ENCODE measurements around the gene ADIPOQ.
"Not testable (repeated sequence)": the region's sequence is repeated elsewhere in the genome, so short reads cannot be mapped to it uniquely, and the experiment has no call there.

Gene ADIPOQ

DNA sequence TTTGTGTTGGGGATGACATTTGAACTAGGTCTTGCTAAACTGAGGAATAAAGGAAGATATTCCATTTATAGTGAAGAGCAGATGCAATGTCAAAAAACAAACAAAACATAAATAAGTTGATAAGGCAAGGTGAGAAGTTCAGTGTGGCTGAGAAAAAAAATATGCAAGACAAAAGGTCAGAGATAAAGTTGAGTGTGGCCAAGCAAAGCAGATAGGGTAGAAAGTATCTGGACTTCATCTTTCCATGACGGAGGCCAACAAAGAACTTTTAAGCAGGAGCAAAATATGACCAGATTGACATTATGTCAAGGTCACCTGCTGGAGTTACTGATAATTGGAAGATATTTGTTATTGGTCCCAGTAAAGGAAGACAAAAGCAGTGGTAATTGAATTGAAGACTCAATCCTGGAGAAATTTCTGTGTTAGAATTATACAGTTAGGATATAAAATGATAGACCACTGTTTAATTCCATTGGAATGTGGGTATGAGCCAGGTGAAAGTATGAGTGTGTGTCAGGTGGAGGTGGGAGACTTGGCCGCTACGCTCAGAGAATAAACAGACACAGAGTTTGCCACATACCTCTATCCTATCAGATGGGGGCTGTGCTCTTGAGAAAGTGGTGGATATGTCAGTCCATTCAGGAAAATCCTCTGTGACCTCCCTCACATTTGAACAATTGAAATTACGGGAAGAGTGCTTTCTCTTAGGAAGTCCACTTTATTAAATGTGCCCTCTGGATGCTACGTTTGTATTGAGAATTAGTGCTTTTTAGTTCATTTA is 28.1 kb downstream of the ADIPOQ start:
- no peak for DNase-seq (ENCODE audit: low spot score)

DNA sequence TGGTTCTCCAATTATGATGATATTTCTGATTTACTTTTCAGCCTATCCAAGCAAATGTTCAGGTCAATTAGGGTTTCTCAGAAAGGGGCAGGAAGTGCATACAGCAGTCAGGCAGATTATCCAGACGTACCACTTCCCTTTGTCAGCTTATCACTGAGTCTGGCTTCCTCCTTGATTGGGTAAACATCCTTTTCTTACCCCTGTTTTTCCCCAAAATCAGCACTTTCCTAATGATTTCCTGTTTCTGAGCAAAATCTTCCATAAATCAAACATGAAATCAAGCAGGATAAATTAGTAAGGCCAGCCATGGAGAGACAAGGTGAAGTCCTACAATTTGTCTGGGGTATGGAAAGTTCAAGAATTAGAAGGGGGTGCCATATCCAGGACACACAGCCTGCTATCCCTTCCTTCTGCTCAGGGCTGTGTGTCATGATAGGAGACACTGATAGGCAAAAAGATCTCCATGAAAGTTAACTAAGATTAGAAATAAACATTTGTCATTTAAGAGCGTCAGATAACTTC is 29.0 kb downstream of the ADIPOQ start:
- DNase-seq (ENCODE audit: low spot score) = no peak

DNA sequence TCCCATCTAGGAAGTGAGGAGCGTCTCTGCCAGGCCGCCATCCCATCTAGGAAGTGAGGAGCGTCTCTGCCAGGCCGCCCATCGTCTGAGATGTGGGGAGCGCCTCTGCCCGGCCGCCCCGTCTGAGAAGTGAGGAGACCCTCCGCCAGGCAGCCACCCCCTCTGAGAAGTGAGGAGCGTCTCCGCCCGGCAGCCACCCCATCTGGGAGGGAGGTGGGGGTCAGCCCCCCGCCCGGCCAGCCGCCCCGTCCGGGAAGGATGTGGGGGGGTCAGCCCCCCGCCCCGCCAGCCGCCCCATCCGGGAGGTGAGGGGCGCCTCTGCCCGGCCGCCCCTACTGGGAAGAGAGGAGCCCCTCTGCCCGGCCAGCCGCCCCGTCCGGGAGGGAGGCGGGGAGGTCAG is 31.3 kb downstream of the ADIPOQ start:
- DNase-seq (ENCODE audit: low spot score) = not testable (repeated sequence)

DNA sequence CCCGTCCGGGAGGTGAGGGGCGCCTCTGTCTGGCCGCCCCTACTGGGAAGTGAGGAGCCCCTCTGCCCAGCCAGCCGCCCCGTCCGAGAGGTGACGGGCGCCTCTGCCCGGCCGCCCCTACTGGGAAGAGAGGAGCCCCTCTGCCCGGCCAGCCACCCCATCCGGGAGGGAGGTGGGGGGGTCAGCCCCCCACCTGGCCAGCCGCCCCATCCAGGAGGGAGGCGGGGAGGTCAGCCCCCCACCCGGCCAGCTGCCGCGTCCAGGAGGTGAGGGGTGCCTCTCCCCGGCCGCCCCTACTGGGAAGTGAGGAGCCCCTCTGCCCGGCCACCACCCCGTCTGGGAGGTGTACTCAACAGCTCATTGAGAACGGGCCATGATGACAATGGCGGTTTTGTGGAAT is 31.7 kb downstream of the ADIPOQ start:
- DNase-seq (ENCODE audit: low spot score) = not testable (repeated sequence)

DNA sequence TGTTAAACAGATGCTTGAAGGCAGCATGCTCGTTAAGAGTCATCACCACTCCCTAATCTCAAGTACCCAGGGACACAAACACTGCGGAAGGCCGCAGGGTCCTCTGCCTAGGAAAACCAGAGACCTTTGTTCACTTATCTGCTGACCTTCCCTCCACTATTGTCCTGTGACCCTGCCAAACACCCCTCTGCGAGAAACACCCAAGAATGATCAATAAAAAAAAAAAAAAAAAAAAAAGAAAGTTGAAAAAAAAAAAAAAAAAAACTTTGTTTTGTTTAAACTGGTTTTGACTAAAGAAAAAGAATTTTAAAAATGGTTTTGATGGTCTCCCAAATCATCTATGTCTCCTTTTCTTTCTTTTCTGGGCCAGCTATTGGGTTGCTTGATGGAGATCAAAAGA is 32.3 kb downstream of the ADIPOQ start:
- not testable (repeated sequence) for DNase-seq (ENCODE audit: low spot score)

DNA sequence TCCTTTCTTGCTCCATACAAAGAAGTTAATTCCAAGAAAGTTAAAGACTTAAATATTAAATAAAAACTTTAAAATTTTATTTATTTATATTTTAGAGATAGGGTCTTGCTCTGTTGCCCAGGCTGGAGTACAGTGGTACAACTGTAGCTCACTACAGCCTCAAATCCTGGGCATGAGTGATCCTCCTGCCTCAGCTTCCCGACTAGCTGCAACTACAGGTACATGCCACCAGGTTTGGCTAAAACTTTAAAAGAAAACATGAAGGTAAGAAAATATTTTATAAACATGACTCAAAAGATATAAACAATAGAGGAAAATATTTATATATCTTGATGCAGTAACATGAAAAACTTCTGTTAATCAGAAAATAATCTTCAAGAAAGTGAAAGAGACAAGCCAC is 33.2 kb downstream of the ADIPOQ start:
- no peak for DNase-seq (ENCODE audit: low spot score)

DNA sequence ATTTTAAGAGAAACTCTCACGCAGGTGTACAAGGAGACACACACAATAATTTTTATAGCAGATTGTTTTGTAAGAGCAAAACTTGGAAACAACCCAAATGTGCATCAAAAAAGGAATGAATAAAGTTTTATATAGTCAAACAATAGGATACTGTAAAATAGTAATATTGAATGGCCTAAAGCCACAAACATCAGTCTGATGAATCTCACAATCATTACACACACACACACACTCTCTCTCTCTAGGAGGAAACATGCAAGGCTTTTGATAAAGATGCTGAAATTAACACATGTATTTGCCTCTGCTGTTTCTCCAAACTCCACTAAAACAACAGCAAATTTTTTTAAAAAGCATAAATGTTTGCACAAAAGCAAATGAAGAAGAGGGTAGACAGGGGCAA is 37.3 kb downstream of the ADIPOQ start:
- DNase-seq (ENCODE audit: low spot score) = no peak

DNA sequence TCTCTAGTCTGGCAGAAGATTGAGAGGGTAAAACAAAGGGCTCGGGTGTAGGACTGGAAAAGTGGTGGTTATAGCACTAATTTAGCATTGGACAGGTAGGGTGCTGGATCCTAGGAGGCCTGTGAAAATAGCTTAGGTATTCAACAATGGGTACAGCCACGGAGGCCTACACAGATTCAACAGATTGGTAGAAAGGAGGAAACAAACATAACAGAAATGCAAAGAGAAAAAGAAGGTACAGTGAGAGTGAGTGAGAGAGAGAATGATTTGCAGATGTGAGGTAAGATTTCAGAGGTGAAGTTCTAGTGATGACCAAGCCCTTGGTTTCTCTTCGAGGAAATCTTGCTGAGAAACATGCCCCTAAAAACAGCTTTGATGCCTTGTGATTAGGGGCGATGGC is 37.9 kb downstream of the ADIPOQ start:
- DNase-seq (ENCODE audit: low spot score) = no peak

DNA sequence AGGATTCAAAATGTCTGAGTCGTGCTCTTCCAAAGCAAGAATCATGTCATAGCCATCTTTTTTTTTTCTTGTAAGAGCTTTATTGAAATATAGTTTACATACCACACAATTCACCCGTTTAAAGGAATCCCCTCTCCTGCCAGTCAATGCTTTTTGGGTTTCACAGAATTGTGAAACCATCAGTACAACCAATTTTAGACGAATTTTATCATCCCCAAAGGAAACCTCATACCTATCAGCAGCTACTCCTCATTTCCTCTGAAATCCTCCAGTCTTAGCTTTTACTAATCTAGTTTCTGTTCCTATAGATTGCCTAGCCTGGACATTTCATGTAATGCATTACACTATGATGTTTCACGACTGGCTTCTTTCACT is 39.6 kb downstream of the ADIPOQ start:
- DNase-seq (ENCODE audit: low spot score) = no peak

DNA sequence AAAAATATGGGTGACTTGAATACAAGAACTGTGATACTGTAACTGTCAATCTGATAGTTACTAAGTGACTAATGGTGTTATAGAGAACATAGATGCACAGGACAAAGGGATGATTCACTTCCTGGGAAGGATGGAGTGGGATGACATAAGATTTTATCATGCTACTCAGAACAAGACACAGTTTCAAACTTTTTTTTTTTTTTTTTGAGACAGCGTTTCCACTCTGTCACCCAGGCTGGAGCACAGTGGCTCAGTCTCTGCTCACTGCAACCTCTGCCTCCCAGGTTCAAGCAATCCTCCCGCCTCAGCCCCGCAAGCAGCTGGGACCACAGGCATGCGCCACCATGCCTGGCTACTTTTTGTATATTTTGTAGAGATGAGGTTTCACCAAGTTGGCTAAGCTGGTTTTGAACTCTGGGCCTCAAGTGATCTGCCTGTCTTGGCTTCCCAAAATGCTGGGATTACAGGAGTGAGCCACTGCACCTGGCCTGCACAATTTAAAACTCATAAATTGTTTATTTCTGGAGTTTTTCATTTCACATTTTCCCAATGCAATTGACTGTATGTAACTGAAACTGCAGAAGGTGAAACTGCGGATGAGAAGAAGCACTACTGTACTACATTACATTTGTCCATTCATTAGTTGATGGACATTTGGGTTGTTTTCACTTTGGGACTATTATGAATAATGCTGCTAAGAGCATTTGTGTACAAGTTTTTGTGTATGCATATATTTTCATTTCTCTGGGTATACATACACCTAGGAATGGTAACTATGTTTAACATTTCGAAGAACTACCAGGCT is 40.6 kb downstream of the ADIPOQ start:
- DNase-seq (ENCODE audit: low spot score) = peak; percentile 28

DNA sequence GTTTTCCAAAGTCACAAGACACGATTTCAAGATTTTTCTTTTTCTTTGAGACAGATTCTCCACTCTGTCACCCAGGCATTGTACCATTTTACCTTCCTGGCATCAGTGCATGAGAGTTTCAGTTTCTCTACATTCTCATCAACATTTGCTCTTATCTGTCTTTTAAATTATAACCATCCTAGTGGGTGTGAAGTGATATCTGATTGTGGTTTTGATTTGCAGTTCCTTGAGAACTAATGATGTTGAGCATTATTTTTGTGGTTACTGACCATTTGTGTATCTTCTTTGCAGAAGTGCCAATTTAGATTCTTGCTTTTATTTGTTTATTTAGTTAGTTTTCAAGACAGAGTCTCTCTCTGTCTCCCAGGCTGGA is 41.2 kb downstream of the ADIPOQ start:
- no peak for DNase-seq (ENCODE audit: low spot score)

DNA sequence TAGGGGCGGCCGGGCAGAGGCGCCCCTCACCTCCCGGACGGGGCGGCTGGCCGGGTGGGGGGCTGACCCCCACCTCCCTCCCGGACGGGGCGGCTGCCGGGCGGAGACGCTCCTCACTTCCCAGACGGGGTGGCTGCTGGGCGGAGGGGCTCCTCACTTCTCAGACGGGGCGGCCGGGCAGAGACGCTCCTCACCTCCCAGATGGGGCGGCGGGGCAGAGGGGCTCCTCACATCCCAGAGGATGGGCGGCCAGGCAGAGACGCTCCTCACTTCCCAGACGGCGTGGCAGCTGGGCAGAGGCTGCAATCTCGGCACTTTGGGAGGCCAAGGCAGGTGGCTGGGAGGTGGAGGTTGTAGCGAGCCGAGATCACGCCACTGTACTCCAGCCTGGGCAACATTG is 42.4 kb downstream of the ADIPOQ start:
- DNase-seq (ENCODE audit: low spot score) = not testable (repeated sequence)

DNA sequence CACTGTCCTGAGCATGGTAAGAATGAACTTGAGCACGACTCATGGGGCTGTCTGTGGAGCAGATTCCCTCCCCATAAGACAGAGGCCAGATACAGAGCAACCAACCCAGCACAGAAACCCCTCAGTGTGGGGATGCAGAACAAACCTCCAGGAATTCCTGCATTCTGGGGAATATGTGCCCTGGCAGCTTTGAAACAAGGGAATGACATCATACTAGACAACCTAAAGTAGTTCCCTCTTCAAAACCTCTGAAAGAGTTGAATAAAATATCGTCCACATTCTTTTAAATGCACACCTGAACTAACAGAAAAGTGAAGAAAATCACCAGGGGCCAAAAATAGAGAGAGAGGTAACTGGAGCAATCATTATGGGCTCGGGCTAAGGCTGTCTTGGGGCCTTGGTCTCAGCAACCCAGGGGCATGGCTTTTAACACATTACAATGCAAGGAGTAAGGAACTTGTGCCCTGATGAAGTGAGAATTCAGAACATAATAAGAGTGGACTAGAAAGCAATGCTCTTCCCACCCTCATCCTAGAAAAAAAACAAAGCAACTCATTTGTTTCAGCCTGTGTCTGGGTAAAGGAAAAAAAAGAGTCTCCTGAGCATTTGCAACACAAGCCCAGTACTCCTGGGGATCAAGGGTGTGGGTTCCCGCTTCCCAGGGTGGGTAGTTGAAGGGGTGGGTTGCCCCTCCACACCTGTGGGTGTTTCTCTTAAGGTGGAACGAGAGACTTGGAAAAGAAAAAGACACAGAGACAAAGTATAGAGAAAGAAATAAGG is 43.9 kb downstream of the ADIPOQ start:
- DNase-seq (ENCODE audit: low spot score) = no peak

DNA sequence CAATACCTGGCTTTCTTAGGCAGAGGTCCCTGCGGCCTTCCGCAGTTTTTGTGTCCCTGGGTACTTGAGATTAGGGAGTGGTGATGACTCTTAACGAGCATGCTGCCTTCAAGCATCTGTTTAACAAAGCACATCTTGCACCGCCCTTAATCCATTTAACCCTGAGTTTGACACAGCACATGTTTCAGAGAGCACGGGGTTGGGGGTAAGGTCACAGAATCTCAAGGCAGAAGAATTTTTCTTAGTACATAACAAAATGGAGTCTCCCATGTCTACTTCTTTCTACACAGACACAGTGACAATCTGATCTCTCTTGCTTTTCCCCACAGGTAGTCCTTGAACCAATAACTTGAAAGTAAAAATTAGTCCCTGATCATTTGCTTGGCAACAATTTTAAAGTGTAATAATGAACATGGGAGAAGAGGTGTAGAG is 45.0 kb downstream of the ADIPOQ start:
- not testable (repeated sequence) for DNase-seq (ENCODE audit: low spot score)

DNA sequence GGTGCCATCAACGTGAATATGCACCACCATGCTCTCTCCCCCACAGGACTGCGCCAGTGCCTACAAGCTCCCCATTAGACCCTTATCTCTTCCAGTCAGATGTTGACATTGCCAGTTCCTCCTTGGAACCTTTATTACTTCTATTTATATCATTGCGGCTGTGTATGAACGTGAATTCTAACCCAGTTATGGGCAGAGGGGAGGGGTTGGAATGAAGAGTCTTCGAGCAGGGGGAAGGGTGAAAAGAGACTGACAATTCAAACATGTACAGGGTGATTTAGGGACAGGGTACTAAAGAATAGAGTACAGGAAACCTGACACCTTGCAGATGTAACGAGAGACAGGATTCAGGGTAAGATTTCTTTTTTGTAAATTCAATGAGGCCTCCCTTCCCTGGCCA is 46.1 kb downstream of the ADIPOQ start:
- DNase-seq (ENCODE audit: low spot score) = peak; percentile 63

DNA sequence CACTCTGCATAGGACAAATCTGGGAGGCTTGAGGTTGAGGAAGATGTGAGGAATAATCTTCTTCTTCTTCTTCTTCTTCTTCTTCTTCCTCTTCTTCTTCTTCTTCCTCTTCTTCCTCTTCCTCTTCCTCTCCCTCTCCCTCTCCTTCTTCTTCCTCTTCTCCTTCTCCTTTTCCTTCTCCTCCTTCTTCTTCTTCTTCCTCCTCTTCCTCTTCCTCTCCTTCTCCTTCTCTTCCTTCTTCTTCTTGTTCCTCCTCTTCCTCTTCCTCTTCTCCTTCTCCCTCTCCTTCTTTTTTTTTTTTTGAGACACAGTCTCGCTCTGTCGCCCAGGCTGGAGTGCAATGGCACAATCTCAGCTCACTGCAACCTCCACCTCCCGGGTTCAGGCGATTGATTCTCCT is 47.2 kb downstream of the ADIPOQ start:
- DNase-seq (ENCODE audit: low spot score) = not testable (repeated sequence)

DNA sequence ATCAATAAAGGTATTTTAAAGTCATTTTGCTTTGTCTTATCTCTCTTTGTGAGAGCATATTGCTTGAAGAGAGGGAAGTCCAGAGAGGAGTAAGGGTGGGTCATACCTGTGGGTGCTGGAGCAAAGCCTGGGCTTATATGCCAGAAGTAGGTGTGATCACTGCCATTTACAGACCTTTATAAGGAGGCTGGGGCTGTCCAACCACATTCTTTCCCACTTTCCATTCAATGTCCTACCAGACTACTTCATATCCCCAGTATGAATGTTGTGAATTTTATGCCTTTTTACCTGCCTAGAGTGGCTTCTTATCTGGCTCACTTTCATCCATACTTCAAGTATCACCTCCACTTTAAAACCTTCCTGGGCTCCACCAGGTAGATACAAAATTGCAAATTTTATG is 48.4 kb downstream of the ADIPOQ start:
- no peak for DNase-seq (ENCODE audit: low spot score)

DNA sequence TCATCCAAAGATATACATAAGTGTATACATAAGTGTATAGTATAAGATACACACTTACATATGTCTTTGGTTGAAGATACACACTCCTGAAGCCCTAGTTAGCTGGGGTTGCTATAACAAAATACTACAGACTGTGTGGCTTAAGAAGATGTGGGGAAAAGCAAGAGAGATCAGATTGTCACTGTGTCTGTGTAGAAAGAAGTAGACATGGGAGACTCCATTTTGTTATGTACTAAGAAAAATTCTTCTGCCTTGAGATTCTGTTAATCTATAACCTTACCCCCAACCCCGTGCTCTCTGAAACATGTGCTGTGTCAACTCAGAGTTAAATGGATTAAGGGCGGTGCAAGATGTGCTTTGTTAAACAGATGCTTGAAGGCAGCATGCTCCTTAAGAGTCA is 50.6 kb downstream of the ADIPOQ start:
- not testable (repeated sequence) for DNase-seq (ENCODE audit: low spot score)

DNA sequence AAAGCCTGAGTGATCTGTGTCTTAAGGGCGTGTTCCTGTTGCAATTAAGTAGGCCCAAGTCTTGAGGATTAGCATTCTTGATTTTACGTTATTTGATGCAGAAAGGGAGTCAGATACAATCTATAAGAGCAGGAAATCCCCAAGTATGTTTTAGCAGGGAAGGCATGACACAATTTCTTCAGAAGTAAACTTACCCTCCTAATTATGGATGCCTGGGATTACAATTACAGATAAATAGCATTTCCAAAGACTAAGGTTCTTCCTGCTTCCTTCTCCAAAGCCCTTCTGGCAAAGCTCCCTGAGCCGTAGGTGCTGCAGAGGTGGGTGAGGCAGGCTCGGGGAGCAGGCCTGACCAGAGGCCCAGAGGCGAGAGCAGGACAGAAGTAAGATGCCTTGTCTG is 52.9 kb downstream of the ADIPOQ start:
- no peak for DNase-seq (ENCODE audit: low spot score)

DNA sequence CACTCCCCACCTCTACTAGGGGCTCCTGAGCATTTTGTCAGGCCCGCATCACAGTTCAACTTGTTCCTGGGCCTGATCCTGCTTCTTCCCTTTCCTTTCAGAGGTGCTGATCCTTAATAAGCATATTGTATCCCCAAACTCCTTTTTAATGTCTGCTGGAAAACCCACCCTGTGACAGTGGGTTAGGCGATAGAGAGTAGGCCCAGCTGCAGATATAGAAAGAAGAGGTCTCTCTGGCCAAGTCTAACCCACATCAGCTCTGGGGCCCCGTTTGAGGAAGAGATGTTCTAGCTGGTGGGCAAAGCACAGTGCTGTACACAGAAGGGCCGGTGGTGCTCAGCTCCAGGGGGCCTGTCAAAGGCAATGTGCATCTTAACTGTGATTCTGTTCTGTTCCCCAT is 53.5 kb downstream of the ADIPOQ start:
- DNase-seq (ENCODE audit: low spot score) = no peak

DNA sequence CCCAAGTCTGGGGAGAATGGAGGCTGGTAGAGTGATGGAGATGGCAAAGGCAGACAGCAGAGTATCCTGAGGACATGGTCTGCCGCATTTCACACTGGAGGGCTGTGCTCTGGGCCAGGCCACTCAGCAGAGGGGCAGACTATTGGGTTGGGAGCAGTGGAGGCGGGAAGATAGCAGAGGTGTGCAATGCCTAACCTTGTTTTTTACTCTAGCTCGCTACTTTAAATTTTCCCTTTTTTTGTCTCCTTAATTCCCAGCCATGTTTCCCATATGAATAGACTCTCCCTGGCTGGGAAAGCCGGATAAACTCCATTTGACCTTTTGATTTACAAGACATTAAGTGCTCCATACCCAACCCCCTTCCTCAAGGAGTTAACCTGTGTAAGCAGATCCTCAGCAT is 54.4 kb downstream of the ADIPOQ start:
- DNase-seq (ENCODE audit: low spot score) = peak; percentile 59

DNA sequence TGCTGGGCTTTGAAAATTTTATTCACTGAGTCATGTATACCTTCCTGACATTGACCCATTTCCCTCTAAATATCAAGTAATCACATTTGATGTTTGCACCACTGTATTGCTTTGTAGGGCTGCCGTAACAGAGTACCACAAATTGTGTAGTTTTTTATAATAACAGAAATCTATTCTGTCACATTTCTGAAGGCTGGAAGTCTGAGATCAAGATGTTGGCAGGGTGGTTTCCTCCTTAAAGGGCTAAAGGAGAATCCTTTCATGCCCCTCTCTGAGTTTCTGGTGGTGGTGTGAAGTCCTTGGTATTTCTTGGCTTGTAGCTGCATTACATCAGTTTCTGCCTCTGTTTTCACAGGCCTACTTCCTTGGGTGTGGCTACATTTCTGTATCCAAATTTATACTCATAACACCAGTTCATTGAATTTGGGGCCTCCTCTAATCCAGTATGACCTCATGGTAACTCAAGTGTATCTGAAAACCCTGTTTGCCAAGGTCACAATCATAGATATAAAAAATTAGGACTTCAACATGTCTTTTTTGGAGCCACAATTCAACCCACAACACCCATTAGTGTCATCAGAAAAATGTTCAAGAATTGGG is 58.7 kb downstream of the ADIPOQ start:
- no peak for DNase-seq (ENCODE audit: low spot score)
